Measurements from ENCODE around the gene SCAMP3.
A peak's percentile ranks its signal among the peaks of the same experiment; 100 is the strongest.

SCAMP3 gene

DNA sequence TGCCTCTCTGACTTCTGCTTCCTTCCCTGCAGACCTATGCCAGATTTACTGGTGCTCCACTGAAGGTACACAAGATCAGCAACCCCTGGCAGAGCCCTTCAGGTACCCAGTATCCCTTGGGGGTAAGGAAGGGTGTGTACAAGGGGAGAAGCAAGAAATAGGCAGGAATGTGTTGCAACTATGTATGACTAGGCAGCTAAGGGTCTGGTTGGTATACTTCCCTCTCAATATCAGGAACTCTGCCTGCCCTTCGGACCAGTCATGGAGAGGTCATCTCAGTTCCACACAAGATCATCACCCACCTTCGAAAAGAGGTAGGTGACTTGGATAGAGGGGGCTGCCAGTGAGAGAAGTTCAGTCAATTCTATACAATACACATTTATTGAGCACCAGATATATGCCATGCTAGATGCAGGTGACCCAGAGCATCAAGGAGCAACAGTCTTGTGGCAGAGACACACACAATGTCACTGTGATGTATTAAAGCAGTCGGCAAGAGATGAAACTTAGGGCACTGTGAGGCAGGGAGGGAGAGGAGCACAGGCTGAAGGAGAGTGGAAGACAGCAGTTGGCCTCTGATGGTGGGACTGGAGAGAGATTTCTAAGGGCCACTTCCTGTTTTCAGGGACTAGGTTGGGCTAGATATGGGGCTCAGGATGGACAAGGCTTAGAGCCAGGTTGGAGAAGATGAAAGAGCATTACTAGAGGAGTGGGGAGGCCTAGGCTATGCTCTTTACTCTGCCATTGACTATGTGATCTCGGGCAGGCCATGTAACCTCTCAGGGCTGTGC is 51.7 kb downstream of the SCAMP3 start:
- intact Hi-C loops (cut with DNase I): no loop called here
- DNase-seq: peak in 1 of 10 donors; percentile 27

DNA sequence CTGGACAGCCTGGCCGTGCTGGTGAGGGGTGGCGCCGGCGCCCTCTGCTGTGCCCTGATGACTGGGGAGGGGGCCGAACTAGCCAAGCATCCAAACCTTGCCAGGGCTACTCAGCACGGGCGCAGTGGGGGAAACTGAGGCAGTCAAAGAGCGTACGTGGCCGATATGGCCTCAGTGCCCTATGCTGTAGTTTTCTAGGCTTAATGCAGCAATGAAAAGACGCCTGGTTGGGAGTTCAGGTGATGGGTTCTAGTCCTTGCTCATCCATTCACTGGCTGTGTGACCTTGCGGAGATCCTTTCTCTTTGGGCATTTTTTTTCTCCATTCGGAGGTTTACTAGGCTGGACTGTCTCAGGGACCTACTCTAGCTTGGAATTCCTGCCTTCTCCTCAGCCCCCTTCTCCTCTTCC is 52.8 kb downstream of the SCAMP3 start:
- DNase-seq: no peak
- intact Hi-C loops (cut with DNase I): loop anchor here (5.0 kb wide), 1 partner anchor 33 kb away; a partner anchor contains a TSS

DNA sequence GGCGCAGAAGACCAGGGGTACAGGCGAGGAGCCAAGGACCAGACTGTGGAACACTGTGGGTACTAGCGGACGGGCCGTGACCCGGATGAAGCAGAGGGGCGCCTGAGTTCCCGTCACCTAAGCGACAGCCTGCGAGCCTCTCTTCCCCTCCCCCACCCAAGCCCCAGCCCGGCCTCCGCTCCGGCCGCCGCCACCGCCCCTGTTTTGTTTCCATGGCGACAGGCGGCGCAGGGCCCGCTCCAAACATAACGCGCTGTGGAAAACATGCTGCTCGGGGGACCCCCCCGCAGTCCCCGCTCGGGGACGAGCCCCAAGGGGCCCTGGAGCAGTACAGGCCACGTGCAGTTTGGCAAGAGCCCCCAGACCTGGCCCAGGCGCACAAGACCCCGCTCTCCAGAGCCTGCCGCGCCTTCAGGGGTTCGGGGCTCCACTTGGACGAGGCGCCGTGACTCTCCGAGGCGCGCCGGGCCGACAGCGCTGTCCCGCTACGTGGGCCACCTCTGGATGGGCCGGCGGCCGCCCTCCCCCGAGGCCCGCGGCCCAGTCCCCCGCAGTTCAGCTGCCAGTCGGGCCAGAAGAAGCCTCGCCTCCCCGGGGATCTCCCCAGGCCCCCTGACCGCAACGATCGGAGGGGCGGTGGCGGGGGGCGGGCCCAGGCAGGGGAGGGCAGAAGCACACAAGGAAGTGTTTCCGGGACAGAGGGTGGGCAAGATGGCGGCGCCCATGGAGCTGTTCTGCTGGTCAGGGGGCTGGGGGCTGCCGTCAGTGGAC is 53.4 kb downstream of the SCAMP3 start, which contains the start of gene MTX1:
MTX1 (plus strand) TSS at position 155 of the 771 bp plus-strand sequence; CDS start at position 265, 110 bp downstream.
- peak; percentile 80 to 98 (median 86) for DNase-seq
- intact Hi-C loops (cut with DNase I): loop anchor here (5.0 kb wide), 1 partner anchor 34 kb away; a partner anchor contains a TSS

DNA sequence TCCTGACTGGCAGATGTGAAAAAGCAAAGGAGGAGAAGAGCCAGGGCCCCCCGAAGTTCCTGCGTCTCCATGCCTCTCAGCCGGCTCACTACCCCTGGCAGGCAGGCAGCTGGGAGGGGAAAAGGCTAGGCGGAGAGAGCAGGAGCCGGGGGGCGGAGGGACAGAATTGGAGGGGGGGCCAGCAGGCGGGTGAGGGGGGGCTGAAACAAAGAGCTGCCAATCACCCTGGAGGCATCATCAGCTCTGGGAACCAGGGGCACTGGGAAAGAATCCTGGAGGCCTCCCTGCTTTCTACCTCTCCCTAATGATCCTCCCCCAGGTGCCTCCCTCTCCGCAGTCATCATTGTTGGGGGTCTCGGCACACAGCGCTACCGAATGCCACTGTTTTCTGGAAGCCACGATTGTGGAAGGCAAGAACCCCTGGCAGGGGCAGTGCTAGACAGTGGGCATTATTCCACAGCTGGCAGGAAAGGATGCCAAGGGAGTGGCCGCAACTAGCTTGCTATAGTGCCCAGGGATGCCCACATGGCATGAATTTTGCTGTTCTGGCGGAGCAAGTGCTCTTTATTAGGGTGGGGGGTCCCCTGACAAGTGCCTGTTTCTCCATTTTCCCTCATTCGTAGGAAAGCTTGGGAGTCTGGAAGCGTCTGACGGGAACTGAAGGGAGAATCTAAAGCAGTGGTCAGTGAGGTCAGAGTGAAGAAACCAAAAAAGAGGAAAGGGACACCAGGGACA is 54.2 kb downstream of the SCAMP3 start, which contains the start of gene THBS3:
THBS3 (minus strand) TSS at position 92 of the 735 bp plus-strand sequence; CDS start at position 71, 21 bp downstream.
- intact Hi-C loops (cut with DNase I): loop anchor here (5.0 kb wide), 1 partner anchor 34 kb away; a partner anchor contains a TSS
- DNase-seq: peak in 4 of 10 donors; percentile 42 to 87 (median 62)

DNA sequence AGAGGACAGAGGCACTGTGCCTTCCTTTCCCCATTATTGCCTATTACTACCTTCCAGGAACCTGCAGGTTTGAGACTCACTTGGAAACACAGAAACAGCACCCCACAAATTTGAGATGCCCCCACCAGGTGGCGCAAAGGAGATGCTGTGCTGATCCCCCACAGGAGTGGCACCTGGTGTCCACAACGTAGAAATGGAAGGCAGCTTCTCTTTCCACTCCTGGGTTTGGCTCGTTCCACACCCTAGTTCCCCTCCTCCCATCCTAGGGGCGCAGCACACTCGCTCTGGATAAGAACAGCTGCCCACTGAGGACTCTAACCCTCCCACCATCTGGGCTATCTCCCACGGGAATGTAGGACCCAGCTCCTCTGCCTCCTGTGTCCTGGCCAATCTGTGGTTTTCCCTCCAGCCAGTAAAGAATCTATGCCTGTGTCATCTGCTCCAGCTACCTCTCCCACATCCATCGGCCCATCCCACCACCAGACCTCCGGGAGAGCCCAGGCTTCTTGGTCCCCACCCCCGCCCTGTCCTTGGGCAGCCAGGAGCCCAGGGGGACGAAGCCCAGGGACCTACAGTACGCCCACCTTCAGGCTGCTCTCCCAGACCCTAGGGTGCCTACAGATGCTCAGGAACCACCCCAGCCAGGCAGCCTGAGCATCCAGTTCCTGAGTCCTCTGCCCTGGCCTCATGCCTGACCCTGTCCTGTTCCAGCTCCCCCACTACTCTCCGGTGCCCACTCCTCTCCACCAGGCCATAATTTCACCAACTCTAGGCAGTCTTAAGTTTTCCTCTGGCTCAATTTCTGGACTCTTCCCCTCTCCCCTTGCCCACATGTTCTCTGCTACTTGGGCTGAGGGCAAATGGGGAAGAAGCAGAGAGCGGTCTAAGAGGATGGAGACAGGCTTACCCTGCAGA is 55.0 kb downstream of the SCAMP3 start:
- peak; percentile 69 to 96 (median 85) for DNase-seq
- intact Hi-C loops (cut with DNase I): loop anchor here (5.0 kb wide), 1 partner anchor 35 kb away; a partner anchor contains a TSS

Data from posterior cingulate gyrus (tissue), 11 donors.